PFSK-1 (cell line): ENCODE results near the gene FRAT1.
A peak's percentile ranks its signal among the peaks of the same experiment; 100 is the strongest.

ENCODE experiments used
- FOXP2 ChIP-seq: optimal IDR thresholded peaks from 2 replicates; pipeline ENCODE3; 2011; ENCODE audit warnings: borderline replicate concordance, control low read depth, inconsistent platforms; ENCODE audit not compliant: insufficient read depth; ENCODE audit errors: extremely low read length, extremely low read depth
- POLR2AphosphoS5 ChIP-seq: IDR thresholded peaks from 2 replicates; pipeline ENCODE4 v1.6.1; 2012; ENCODE audit warnings: low read depth, mild to moderate bottlenecking, control low read depth, low read length, moderate library complexity
- SIN3A ChIP-seq: IDR thresholded peaks from 2 replicates; pipeline ENCODE4 v1.6.1; 2012; ENCODE audit warnings: mild to moderate bottlenecking, low read length, moderate library complexity, borderline replicate concordance; ENCODE audit not compliant: insufficient read depth
- TAF1 ChIP-seq: IDR thresholded peaks from 2 replicates; pipeline ENCODE4 v1.6.1; 2012; ENCODE audit warnings: low read length, control low read depth, borderline replicate concordance; ENCODE audit not compliant: insufficient read depth
- TF ChIP-seq, protein P1 (sequence below), 2 experiments: IDR thresholded peaks; 2 replicates each; pipeline versions ENCODE4 v1.6.1 to v1.8.0; 2011 to 2012; ENCODE audit warnings: low read depth in 2 of 2, low read length in 2 of 2, control low read depth in 1 of 2, inconsistent platforms in 1 of 2, mild to moderate bottlenecking in 1 of 2, moderate library complexity in 1 of 2; ENCODE audit not compliant: insufficient read depth in 1 of 2

Gene FRAT1

DNA sequence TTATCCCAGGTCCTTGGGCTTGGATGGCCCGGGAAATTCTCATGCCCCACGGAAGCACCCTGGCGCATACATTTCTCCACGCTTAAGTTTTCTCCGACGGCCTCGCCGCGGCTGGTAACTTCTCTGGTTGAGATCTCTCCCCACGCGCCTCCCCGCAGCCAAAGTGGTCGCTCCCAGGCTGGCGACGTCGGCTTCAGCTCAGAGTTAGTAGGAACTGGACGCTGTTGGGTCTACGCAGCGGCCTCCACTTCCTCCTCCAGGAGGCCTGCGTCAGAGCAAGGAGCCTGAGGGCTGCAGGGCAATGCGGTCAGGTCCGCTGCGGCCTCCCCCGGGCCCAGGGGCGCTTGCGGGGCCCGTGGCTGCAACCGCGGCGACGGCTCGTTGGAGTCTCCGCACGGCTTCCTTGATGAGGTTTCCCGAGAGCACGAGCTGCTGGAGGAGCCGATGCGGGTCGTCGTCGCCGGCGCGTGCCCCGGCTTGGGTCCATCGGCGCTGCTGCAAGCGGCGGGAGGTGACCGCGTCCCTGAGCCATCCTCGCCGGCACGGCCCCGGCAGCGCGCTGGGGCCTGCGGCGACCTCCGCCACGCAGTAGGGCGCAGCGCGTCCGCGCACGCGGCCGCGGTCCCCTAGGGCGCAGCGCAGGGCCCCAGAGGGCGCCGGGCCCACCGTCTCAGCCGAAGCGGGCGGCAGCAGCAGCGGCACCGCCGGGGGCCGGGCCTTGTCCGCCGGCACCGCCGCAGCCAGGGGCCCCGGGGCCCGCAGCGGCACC, 14.7 kb downstream of the FRAT1 start:
- TF ChIP-seq TAF1, result no peak
- TF ChIP-seq SIN3A, result no peak
- TF ChIP-seq FOXP2, result no peak
- TF ChIP-seq, protein P1, sequence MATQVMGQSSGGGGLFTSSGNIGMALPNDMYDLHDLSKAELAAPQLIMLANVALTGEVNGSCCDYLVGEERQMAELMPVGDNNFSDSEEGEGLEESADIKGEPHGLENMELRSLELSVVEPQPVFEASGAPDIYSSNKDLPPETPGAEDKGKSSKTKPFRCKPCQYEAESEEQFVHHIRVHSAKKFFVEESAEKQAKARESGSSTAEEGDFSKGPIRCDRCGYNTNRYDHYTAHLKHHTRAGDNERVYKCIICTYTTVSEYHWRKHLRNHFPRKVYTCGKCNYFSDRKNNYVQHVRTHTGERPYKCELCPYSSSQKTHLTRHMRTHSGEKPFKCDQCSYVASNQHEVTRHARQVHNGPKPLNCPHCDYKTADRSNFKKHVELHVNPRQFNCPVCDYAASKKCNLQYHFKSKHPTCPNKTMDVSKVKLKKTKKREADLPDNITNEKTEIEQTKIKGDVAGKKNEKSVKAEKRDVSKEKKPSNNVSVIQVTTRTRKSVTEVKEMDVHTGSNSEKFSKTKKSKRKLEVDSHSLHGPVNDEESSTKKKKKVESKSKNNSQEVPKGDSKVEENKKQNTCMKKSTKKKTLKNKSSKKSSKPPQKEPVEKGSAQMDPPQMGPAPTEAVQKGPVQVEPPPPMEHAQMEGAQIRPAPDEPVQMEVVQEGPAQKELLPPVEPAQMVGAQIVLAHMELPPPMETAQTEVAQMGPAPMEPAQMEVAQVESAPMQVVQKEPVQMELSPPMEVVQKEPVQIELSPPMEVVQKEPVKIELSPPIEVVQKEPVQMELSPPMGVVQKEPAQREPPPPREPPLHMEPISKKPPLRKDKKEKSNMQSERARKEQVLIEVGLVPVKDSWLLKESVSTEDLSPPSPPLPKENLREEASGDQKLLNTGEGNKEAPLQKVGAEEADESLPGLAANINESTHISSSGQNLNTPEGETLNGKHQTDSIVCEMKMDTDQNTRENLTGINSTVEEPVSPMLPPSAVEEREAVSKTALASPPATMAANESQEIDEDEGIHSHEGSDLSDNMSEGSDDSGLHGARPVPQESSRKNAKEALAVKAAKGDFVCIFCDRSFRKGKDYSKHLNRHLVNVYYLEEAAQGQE (IDR thresholded peaks at IDR 0.05; ENCODE audit: insufficient read depth in 1 of 2, low read depth in 2 of 2, low read length in 2 of 2), result no peak
- TF ChIP-seq POLR2AphosphoS5, result no peak

DNA sequence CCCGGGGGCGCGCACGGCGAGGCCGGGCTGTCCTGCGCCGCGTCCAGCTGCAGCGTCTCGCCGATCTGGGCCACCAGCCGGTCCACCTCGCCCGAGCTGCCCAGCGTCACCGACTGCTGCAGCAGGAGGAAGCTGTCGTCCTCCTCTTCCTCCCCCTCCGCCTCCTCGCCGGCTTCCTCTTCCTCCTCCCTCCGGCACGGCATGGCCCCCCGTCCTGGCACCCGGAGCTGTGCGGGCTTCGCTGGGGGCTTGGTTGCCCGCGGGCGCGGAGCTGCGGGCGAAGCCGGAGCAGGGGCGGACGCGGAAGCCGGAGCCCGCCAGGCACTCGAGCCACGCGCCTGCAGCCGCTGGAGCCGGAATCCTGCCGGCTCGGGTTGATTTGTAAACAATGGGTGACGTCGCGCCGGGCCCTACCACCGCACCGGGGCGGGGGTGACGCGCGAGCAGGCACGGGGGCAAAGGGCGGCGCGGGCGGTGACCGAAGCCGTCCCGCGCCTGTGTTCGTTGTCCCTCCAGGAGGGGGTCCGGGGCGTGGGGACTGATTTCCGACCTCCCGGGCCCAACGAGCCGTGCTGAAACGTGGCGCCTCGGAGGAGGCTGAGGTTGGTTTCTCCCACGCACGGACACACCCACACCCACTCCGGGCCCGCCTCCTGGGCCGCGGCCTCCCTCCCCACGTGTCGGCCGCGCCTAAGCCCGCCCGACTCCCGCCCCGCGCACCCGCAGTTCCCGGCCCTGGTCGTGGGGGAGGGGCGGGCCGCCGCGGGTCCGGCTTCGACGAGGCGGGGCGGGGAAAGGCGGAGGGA, 15.5 kb downstream of the FRAT1 start, which contains the start of gene FRAT2:
Gene FRAT2, minus strand, starts transcription at position 360 of the 806 bp plus-strand sequence. Its CDS starts 157 bp downstream, at position 203.
- TF ChIP-seq TAF1 (no peak), FOXP2 (peak; percentile 97), POLR2AphosphoS5 (no peak), SIN3A (peak; percentile 88; the same call in 1 of the 2 replicates)

DNA sequence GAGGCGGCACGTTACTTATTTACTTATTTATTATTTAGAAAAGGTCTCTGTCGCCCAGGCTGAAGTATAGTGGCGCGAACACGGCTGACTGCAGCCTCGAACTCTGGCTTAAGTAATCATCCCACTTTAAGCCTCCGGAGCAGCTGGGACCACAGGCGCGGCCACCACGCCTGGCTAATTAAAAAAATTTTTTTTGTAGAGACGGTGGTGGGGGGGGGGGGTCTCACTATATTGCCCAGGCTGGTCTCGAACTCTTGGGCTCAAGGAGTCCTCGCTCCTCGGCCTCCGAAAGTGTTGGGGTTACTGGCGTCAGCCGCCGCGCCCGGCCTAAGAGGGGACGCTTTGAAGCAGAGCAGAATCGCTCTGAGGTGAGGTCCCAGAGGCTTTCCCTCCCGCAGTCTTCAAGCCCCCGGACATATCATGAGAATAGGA, 16.1 kb downstream of the FRAT1 start:
- no peak for TF ChIP-seq FOXP2
- no peak for TF ChIP-seq POLR2AphosphoS5
- TF ChIP-seq, protein P1 (IDR thresholded peaks at IDR 0.05; ENCODE audit: insufficient read depth in 1 of 2, low read depth in 2 of 2, low read length in 2 of 2), result no peak
- TF ChIP-seq SIN3A, result no peak
- no peak for TF ChIP-seq TAF1

DNA sequence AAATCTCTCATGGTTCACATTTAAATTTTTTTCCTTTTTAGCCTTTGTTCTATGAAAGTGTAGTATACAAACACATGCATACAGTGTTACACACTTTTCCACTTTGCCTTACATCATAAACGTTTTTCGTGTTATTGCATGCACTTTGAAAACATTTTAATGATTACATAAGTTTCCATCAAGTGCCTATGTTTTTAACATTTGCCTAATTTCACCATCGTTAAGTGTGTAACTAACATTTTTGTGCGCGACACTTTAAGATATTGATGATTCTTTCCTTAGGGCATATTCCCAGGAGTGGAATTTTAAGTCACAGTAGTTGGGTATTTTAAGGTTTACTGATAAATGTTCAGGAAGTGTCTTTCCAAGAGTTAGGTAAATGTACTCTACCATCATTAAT, 16.9 kb downstream of the FRAT1 start:
- TF ChIP-seq FOXP2 (no peak), TAF1 (no peak), SIN3A (no peak), POLR2AphosphoS5 (no peak)
- TF ChIP-seq, protein P1 (IDR thresholded peaks at IDR 0.05; ENCODE audit: insufficient read depth in 1 of 2, low read depth in 2 of 2, low read length in 2 of 2), result no peak

DNA sequence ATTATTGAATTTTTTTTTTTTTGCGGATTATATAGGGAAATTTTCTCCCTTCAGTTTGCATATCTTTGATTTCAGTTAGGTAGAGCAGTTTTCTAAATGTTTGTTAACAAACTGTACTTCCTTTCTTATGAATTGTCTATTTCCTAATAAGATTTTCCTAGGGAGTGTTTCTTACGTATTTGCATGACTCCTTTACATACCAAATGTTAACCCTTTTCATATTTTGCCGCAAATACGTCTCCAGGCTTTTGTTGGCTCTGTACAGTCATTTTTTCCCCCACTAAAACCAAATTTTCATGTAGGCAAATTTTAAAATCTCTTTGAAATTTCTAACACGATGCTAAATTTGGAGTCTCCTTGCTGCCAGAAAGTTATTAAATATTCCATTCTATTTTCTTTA, 17.4 kb downstream of the FRAT1 start:
- TF ChIP-seq TAF1, result no peak
